KMS-11 (cell line): Measurements from ENCODE around the gene TGFBR1.

Source experiments
- H2AFZ ChIP-seq: fragments of 200-600 bp; sonication (generic); 2 replicates; pipeline ENCODE4 v1.6.1; 2016; ENCODE audit warnings: antibody characterized with exemption, mixed run types, low read depth
- H3K27ac ChIP-seq: fragments of 200-600 bp; sonication (generic); 2 replicates; pipeline ENCODE4 v1.6.1; 2016; ENCODE audit warnings: mild to moderate bottlenecking, mixed run types
- H3K27me3 ChIP-seq: fragments of 200-600 bp; sonication (generic); 2 replicates; pipeline ENCODE4 v1.6.1; 2017; ENCODE audit warnings: mild to moderate bottlenecking, low read depth, mixed run types, moderate library complexity; ENCODE audit not compliant: insufficient read depth
- H3K36me3 ChIP-seq: fragments of 200-600 bp; sonication (generic); 2 replicates; pipeline ENCODE4 v1.6.1; 2017; ENCODE audit warnings: mild to moderate bottlenecking, mixed run types; ENCODE audit not compliant: insufficient read depth
- H3K4me1 ChIP-seq: fragments of 200-600 bp; sonication (generic); 2 replicates; pipeline ENCODE4 v1.6.1; 2016; ENCODE audit warnings: mild to moderate bottlenecking, low read depth, mixed run types; ENCODE audit not compliant: poor library complexity, severe bottlenecking
- H3K4me2 ChIP-seq: fragments of 200-600 bp; sonication (generic); 2 replicates; pipeline ENCODE4 v1.7.0; 2016; ENCODE audit warnings: mild to moderate bottlenecking, mixed run types
- H3K4me3 ChIP-seq: fragments of 200-600 bp; sonication (generic); IDR thresholded peaks from 2 replicates; pipeline ENCODE4 v1.6.1; 2017; ENCODE audit warnings: low read depth, low read length, mixed read lengths; ENCODE audit not compliant: insufficient read depth
- H3K79me2 ChIP-seq: fragments of 200-600 bp; sonication (generic); 2 replicates; pipeline ENCODE4 v1.6.1; 2016; ENCODE audit warnings: low read depth, mixed run types; ENCODE audit not compliant: insufficient read depth
- H3K9ac ChIP-seq: fragments of 200-600 bp; sonication (generic); 2 replicates; pipeline ENCODE4 v1.6.1; 2016; ENCODE audit warnings: mild to moderate bottlenecking, mixed run types
- H4K20me1 ChIP-seq: fragments of 200-600 bp; sonication (generic); 2 replicates; pipeline ENCODE4 v1.6.1; 2016; ENCODE audit warnings: mild to moderate bottlenecking, mixed run types; ENCODE audit not compliant: insufficient read depth
- TF ChIP-seq, protein P1 (sequence below): fragments of 200-600 bp; sonication (generic); conservative IDR thresholded peaks from 2 replicates; pipeline ENCODE4 v1.6.1; 2017; ENCODE audit warnings: low read depth, mild to moderate bottlenecking, antibody characterized with exemption, low read length, moderate library complexity, mixed read lengths

Gene TGFBR1

DNA sequence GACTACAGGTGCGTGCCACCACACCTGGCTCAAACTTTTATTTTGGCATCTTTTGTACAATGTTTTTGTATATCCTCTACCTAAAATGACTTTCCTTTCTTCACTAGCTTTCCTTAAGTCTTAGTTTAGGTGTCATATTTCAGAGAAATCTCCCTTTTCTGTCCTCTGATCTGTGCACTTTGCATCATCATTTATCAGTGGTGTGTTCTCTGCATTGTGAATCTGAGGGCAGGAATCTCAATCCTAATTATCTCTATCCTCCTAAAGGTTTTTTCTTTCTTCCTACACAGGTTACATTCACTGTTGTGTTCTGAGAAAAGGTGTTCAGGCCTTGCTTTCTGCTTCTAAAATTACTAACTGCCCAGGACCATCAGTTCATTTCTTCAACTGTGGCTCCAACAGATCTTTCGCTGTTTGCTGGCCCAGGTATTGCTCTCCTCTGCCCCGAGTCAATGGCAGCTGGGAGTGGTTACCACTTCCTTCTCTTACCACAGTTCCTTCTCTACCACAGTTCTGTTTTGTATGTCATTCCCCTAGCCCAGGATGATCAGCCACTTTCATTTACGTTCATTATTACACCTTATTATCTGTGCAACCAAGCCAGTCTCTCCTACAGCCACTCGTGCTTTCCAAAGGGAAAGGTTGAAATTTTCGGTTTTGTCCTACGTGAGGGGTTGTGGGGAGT is 14.0 kb downstream of the TGFBR1 start:
- TF ChIP-seq, protein P1, sequence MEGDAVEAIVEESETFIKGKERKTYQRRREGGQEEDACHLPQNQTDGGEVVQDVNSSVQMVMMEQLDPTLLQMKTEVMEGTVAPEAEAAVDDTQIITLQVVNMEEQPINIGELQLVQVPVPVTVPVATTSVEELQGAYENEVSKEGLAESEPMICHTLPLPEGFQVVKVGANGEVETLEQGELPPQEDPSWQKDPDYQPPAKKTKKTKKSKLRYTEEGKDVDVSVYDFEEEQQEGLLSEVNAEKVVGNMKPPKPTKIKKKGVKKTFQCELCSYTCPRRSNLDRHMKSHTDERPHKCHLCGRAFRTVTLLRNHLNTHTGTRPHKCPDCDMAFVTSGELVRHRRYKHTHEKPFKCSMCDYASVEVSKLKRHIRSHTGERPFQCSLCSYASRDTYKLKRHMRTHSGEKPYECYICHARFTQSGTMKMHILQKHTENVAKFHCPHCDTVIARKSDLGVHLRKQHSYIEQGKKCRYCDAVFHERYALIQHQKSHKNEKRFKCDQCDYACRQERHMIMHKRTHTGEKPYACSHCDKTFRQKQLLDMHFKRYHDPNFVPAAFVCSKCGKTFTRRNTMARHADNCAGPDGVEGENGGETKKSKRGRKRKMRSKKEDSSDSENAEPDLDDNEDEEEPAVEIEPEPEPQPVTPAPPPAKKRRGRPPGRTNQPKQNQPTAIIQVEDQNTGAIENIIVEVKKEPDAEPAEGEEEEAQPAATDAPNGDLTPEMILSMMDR = no peak
- peak overlapping the region; percentile 46 for H3K27ac ChIP-seq
- H3K9ac ChIP-seq = peak overlapping the region; percentile 1; the same call in 1 of the 2 replicates
- peak overlapping the region; percentile 22; the same call in 1 of the 2 replicates for H2AFZ ChIP-seq
- H4K20me1 ChIP-seq = no peaks in the 10 kb centered on the region
- peaks cover 21% of the 10 kb centered on the region for H3K4me1 ChIP-seq
- H3K27me3 ChIP-seq = no peaks in the 10 kb centered on the region
- no peaks in the 10 kb centered on the region for H3K36me3 ChIP-seq
- H3K4me2 ChIP-seq = peak overlapping the region; percentile 36
- H3K4me3 ChIP-seq = no peak overlapping the region
- H3K79me2 ChIP-seq = peaks cover 38% of the 10 kb centered on the region; the same call in 1 of the 2 replicates

DNA sequence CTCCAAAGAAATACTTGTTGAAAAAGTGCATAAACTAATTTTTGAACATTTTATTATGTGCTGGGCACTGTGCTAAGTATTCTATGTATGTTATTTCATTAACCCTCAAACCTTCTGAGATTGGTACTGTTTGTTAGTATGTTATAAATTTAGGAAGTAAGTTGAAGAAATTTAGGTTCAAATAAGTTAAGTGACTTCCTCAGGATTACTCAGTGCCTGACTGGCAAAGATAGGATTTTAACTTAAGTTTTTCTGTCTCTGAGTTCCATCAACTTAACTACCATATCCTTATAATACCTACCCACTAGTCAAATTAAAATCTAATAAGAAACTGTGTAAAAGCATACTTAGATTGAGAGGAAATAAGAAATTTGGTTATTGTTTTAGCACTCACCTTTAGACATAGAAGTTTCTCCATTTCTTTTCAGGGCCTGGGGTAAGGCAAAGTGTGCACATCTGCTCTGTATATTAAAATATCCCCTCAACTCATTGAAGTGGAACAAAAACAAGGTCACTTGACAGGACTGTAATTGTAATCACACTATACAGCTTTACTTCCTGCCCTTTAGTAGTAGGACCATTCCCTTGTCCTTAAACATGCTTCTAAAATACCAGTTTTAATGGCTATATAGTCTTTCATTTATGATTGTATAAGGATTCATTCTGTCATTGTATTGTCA is 15.2 kb downstream of the TGFBR1 start:
- Histone ChIP-seq H3K79me2 (peaks cover 36% of the 10 kb centered on the region; the same call in 1 of the 2 replicates), H3K9ac (no peak overlapping the region), H2AFZ (no peak overlapping the region), H3K4me1 (peaks cover 21% of the 10 kb centered on the region), H3K27ac (no peak overlapping the region), H4K20me1 (no peaks in the 10 kb centered on the region), H3K4me3 (no peak overlapping the region), H3K4me2 (peak overlapping the region; percentile 36), H3K27me3 (no peaks in the 10 kb centered on the region), H3K36me3 (no peaks in the 10 kb centered on the region)
- TF ChIP-seq, protein P1 = no peak

DNA sequence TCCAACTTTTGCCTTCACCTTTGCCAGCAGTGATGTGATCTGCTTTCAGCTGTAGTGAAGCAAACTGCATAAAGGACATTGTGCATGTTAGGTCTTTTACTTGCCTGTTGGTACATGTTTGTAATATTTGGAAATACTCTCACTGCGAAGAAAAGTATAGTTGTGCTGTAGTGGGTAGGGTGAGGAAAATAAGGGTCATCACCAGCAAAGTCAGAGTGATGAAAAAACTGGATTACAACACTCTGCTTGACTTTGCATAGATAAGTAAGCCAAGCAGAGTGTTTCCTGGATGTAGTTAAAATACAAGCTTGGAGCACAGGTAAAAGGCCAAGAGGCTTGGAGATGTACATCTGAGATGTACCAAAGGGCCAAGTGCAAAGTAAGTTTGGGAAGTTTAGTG is 16.7 kb downstream of the TGFBR1 start:
- H4K20me1 ChIP-seq = no peaks in the 10 kb centered on the region
- H3K27me3 ChIP-seq = no peaks in the 10 kb centered on the region
- TF ChIP-seq, protein P1 = no peak
- peaks cover 33% of the 10 kb centered on the region; the same call in 1 of the 2 replicates for H3K79me2 ChIP-seq
- H3K4me1 ChIP-seq = peaks cover 21% of the 10 kb centered on the region
- no peak overlapping the region for H3K9ac ChIP-seq
- no peak overlapping the region for H3K4me3 ChIP-seq
- no peak overlapping the region for H2AFZ ChIP-seq
- H3K36me3 ChIP-seq = no peaks in the 10 kb centered on the region
- no peak overlapping the region for H3K27ac ChIP-seq
- no peak overlapping the region for H3K4me2 ChIP-seq

DNA sequence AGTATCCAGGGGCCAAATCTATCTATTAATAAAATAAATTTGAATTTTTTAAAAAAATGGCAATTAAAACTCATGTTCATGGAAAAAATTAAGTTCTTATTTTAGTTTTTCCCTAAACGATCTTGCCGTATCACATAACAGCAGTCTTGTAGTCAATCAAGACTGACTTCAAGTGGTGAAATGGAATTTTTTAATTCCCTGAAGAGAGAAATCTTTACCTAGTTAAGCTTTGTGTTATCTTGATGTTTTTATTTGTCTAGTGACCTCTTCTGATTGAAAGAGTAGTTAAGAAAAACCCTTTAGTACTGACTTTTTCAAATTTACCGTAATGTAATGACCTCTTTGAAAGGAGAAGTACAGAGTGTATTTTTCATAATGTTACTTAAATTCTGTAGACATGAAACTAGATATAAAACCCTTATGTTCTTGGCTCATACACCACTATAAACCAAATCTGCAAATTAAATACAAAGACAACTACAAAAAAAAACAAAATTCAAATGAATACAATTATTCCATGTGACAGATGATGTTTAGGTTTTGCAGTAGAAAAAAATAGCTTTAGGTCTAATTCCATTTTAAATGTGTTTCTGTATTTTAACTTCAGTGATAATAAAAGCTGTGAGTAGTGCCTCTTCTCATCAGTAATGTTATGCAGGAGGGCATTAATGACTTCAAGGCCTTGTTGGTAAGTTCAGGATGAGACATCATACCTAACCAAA is 19.8 kb downstream of the TGFBR1 start:
- H3K79me2 ChIP-seq = peaks cover 27% of the 10 kb centered on the region; the same call in 1 of the 2 replicates
- H3K36me3 ChIP-seq = no peaks in the 10 kb centered on the region
- H3K4me1 ChIP-seq = peaks cover 10% of the 10 kb centered on the region
- H3K4me2 ChIP-seq = no peak overlapping the region
- TF ChIP-seq, protein P1 = no peak
- H3K27ac ChIP-seq = no peak overlapping the region
- H3K9ac ChIP-seq = no peak overlapping the region
- H3K4me3 ChIP-seq = no peak overlapping the region
- H3K27me3 ChIP-seq = no peaks in the 10 kb centered on the region
- no peak overlapping the region for H2AFZ ChIP-seq
- H4K20me1 ChIP-seq = no peaks in the 10 kb centered on the region
